ENCODE results near the gene TRIP11. TPM values are rescaled to one million over a fixed set of nuclear protein-coding genes. Genes with fewer than 3 reads are reported as not detected.
A peak's percentile ranks its signal among the peaks of the same experiment; 100 is the strongest.
"Not testable (repeated sequence)": the region's sequence is repeated elsewhere in the genome, so short reads cannot be mapped to it uniquely, and the experiment has no call there.

The TRIP11 gene
- total RNA-seq = 83.5 TPM

DNA sequence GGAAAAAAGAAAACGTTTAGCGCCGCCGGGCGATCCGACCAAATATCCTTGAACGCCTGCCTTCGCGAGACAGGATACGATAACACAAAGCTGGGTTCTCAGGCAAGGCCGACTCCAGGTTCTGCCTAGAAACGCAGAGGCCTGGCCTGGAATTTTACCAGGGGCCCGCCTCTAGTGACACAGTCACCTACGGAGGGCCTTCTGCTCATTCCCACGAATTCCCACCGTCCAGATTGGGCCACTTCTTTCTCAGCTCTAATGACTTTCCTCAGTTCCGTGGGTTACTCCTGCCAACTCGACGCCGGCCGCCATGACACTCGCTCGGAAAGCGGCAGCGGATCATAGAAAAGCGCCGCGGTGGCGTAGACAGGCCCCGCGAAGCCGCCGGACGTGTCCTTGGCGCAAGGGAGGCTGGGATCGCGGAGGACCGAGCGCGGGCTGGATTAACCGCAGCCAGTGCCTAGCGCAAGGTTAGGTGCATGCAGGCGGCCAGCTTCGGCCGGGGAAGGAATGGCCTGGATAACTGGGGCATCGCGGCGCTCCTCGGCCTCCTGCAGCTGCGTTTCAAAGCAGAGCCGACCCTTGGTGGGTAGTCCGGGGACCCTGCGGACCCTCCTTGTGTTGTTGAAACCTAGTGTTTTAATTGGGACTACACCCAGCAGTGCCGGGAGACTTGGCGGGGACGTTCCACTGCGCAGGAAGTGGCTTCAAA is at the start of gene TRIP11:
Gene TRIP11 (minus strand): TSS at position 341 of the 712 bp plus-strand sequence. CDS start 374 bp downstream, outside the sequence.
- peak; percentile 93 for DNase-seq (ENCODE audit: low spot score)

DNA sequence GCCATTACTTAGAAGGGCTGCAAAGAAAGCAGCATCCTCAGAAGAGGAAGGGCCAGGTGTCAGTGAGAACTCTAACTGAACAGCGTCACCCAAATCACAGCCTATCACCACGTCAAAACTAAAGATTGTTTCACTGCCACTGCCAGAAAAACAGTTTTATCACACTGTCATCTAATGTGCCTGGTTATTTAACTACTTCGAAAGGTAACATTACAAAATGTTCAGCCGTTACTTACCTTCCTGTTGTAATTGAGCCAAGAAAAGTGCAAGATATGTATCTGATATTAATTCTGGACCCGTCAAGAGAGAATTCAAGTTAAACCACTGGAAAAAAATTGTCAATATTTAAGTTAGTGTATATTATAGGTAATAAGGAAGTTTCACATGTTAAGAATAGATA is 48.6 kb upstream of the TRIP11 start:
- DNase-seq (ENCODE audit: low spot score) = no peak

GRCh38 chr14:92074555-92074954 is 34.7 kb upstream of the TRIP11 start:
- no peak for DNase-seq (ENCODE audit: low spot score)

DNA sequence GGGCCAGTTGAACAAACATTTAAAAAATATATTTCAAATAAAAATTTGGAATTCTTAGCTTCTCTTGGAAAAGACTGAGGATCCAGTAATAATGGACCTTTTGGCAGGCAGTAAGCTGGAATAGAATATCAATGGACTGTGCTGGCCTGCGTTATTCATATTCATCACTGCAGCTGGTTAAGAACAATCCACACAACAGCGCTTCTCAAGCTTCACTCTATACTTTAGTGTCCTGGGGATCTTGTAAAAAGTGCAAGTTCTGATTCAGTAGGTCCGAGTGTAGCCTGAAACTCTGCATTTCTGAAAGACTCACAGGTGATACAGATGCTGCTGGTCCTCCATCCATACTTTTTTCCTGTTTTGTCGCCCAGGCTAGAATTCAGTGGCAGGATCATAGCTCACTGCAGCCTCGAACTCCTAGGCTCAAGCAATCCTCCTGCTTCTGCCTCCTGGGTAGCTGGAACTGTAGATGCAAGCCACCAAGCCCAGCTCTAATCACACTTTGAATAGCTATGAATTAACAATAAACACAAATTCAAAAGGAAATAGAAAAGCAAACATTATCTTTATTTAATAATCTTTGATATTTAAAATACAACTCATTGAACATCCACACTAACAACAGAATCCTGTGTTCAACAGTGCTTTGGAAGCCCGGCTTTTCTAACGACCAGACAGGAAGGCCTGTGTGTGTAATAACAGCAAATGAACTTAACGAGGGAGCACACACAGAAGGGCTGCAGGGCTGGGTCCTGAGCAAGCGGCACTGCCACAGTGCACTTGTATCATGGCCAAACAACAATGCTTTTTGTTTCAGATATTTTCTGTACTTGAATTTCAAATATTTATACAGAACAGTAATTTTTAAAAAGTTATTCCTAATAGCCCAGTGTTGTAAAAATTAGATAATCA is 18.4 kb upstream of the TRIP11 start:
- DNase-seq (ENCODE audit: low spot score) = no peak

DNA sequence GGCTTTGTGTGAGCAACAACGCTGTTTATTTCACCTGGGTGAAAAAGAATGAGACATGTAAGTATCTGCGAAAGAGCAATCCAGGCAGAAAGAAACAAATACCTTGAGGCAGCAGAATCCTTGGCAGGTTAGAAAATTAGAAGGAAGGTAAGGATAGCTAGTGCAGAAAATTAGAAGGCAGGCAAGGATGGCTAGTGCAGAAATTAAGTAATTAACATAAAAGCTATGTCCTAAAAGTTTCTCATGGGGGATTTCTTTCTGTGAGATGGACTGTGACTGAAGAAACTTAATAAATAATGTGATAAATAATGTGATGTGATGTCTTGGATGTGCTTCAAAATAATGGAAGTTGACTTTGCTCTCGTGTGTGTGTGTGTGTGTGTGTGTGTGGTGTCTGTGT is 9.9 kb upstream of the TRIP11 start:
- DNase-seq (ENCODE audit: low spot score) = no peak

DNA sequence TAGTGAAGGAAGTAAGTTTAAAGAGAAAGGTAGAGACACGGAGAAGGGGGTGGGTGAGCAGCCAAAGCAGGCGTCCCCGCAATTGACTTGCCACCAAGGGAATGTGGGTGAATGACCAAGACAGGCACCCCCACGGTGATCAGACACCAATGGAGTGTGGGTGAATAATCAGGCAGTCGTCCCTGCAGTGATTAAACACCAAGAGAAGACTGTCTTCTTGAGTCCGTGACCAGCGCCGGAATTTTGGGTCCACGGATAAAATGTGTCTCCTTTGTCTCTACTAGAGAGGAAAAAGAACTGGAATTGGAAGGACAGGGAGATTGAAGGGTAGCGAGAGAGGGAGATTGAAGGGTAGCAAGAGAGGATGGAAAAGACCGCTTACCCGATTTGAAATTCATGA is 9.4 kb upstream of the TRIP11 start:
- not testable (repeated sequence) for DNase-seq (ENCODE audit: low spot score)

DNA sequence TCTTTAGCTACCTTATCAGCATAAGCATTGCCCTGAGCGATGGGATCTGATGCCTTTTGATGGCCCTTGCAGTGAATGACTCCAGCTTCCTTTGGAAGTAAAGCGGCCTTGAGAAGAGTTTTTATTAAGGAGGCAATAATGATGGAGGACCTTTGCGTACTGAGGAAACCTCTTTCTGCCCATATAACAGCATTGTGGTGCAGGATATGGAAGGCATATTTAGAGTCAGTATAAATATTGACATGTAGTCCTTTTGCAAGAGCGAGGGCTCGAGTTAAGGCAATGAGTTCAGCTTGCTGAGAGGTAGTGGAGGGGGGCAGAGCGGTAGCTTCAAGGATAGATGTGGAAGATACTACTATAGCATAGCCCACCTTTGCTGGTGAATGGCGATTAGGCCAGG is 6.0 kb upstream of the TRIP11 start:
- DNase-seq (ENCODE audit: low spot score) = not testable (repeated sequence)

DNA sequence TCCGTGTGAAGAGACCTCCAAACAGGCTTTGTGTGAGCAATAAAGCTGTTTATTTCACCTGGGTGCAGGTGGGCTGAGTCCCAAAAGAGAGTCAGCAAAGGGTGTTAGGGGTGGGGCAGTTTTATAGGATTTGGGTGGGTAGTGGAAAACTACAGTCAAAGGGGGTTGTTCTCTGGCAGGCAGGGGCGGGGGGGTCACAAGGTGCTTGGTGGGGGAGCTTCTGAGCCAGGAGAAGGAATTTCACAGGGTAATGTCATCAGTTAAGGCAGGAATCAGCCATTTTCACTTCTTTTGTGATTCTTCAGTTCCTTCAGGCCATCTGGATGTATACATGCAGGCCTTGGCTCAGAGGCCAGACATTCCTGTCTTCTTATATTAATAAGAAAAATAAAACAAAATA is 1.9 kb upstream of the TRIP11 start:
- DNase-seq (ENCODE audit: low spot score) = not testable (repeated sequence)

DNA sequence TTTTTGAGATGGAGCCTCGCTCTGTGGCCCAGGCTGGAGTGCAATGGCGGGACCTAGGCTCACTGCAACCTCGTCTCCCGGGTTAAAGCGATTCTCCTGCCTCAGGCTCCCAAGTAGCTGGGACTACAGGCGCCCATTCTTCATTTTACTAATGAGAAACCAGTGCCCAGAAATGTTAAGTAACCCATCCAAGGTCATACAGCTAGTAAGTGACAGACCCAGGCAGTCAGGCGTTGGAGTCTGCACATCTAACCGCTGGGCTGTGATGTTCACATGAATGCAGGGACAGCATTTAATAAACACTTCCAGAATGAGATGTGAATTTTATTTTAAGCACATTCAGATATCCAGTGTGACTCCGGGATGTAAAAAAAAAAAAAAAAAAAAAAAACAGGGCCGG is 1.3 kb upstream of the TRIP11 start:
- no peak for DNase-seq (ENCODE audit: low spot score)

DNA sequence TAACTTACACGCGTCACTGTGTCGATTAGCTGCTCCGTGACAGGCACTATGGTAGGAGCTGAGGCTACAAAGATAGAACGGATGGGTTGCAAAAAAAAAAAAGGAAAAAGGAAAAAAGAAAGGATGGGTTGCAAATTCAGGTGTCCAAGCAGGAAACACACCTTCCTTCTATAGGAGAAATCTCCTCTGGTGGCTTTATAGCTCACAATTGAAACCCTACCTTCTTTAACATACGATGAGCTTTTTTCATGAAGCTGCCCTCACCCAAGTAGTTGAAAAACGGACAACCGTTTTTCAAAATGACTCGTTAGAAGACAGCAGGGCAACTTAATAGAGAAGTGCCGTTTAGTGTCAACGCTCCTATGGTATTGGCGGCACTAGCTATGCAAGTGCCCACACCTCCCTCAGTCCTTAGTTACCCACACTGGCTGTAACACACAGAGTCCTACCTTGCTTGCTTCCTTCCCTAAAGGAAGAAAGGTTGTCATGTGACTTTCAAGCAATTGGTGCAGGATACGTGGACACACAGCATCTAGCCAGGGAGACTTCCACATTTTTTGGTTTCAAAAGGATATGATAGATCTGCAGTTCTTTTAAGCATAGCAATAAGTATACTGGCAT is 682 bp upstream of the TRIP11 start:
- DNase-seq (ENCODE audit: low spot score) = no peak

DNA sequence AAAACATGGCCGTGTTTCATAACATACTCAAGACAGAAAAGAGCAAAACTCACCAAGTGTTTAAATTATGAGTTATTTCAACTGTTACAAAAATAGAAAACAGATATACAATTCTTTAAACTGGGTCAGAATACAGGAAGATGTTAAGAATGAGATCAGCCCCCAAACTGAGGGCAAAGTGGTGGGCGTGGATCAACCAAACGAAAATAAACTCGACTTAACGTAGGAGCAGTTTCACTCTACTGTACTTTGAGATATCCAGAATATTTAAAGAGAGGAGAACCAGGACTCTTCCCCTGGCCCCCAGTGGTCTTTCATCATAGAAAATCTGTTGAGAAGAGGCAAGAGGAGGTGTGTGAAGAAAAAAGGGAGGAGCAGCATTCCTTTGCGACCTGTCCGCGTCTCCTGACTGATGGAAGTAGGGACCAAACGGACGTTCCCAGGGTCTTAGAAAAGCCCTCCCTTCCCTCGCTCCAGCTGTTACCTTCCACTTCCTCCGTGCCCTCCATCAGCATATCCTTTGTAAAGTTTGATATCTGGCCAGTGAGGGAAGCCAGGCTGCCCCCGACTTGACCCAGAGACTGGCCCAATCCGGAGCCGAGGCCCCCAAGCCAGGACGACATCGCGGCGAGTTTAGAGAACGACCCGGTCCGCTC is 668 bp downstream of the TRIP11 start:
- no peak for DNase-seq (ENCODE audit: low spot score)

- no peak for DNase-seq (ENCODE audit: low spot score)
These were observed 1.9 kb downstream of the TRIP11 start for GRCh38 chr14:92037989-92038388.

DNA sequence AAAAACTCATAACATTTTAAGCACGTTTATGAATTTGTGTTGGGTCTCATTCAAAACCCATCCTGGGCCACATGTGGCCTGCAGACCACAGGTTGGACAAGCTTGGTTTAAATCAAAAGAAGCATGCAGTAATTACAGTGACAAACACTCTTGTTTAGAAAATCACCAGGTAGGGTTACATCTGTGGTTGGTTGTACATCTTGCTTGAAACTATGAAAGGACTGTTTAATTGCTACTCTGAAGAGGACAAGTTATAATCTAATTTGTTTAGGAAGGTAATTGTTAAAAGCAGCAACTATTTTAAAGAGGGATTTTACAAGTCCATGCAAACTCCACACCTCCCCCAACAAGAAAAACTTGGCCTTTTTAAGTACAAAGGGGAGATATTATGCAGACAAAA is 4.0 kb downstream of the TRIP11 start:
- DNase-seq (ENCODE audit: low spot score) = no peak

- no peak for DNase-seq (ENCODE audit: low spot score)
These were observed 5.8 kb downstream of the TRIP11 start for GRCh38 chr14:92033906-92034687.

DNA sequence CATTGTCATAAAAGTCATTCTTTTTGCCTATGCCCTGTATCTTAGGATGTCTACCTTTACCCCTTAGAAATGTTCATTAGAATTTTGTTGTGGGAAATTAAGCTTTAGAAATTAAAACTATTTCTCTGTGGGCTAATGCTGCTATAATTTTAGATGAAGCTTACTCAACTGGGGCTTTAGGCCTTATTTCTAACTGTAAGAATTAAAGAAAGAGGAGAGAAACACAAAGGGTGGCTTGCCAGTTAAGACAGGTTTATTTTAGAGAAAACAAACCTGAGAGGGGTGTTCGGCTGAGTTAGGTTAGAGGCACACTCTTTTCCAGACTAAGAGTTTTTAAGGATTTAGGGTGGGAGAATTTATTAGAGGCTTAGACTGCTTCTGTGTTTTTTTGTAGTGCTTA is 6.4 kb downstream of the TRIP11 start:
- no peak for DNase-seq (ENCODE audit: low spot score)

- DNase-seq (ENCODE audit: low spot score) = no peak
These were observed 13.2 kb downstream of the TRIP11 start for GRCh38 chr14:92026548-92027190.

DNA sequence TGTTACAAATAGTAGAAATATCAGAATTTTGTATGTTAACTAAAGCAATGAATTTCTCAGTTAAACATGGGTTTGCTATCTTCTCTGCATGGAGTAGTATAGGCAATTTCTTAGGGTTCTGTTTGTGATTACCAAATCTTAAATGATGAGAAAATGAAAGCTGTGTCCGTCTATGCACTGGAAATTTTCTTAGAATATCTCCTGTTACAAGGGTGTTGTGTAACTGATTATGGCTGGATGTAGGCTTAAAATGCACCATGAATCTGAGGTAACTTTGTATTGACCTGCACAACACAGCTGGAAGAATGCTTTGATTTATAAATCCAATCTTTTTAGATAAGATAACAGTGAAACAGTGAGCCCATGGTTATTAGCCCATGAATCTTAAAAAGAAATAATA is 17.8 kb downstream of the TRIP11 start:
- DNase-seq (ENCODE audit: low spot score) = no peak

GRCh38 chr14:92021523-92021922 is 18.3 kb downstream of the TRIP11 start:
- no peak for DNase-seq (ENCODE audit: low spot score)

- DNase-seq (ENCODE audit: low spot score) = no peak
These were observed 25.8 kb downstream of the TRIP11 start for GRCh38 chr14:92014040-92014439.

- no peak for DNase-seq (ENCODE audit: low spot score)
These were observed 27.6 kb downstream of the TRIP11 start for GRCh38 chr14:92012121-92012748.

Measured in ureter (tissue), 1 donor.